Ovary (tissue), 3 donors: ENCODE results near the gene B4GALT3.

Experiments
- CTCF ChIP-seq, 3 donors: fragments of 450-650 bp in 2 of 3; fragments of 200-600 bp in 1 of 3; IDR thresholded peaks; one replicate each; pipeline versions ENCODE4 v1.5.1 to v1.8.0; 2016 to 2022; ENCODE audit warnings: antibody characterized with exemption in 3 of 3, mild to moderate bottlenecking in 1 of 3
- EP300 ChIP-seq: sonication (generic); formaldehyde crosslinking; IDR thresholded peaks from one replicate; pipeline ENCODE4 v1.6.1; 2017; ENCODE audit warnings: antibody characterized with exemption
- donor health status: DM: no; HTN: no; CAD: no.

DNA sequence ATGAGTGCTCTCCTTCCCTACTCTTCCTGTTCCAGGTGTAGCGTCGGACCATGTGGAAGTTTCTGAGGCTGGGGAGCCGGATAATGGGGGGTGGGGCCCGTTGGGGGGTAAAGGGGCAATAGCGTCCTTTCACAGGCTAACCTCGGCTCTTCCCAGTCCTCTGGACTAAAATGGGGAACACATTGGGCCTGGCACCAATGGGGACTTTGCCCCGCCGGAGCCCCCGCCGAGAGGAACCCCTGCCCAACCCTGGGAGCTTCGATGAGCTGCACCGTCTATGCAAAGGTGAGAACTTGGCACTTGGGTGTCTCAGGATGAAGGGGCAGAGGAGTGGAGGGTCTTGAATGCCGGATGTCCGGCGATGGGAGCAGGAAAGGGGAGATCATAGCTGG, 49.0 kb upstream of the B4GALT3 start:
- TF ChIP-seq CTCF (IDR thresholded peaks at IDR 0.05) (no peak), EP300 (no peak)
